PC-9 (cell line): ENCODE measurements around the gene SMARCA4. TPM values are rescaled to one million over a fixed set of nuclear protein-coding genes. Genes with fewer than 3 reads are reported as not detected.

ENCODE experiments used
- BruUV-seq: library from RNA; stranded (reverse); fragments of 400-500 nt; replicated peaks from 2 replicates; lab custom pipeline; 2021; lab: Mats Ljungman, UMichigan
- CTCF ChIA-PET: fragments of 300-600 bp; sonication (Branson Sonifier 250); formaldehyde crosslinking; loops from one replicate; lab custom pipeline; 2022; ENCODE audit warnings: antibody characterized with exemption; lab: Charles Lee
- POLR2A ChIA-PET: fragments of 300-600 bp; sonication (Branson Sonifier 250); formaldehyde crosslinking; loops from one replicate; lab custom pipeline; 2022; ENCODE audit warnings: antibody characterized with exemption; ENCODE audit not compliant: unreplicated experiment; lab: Charles Lee
- DNase-seq, 2 experiments: peaks; one replicate each; pipeline versions ENCODE4 v3.0.0 to v3.0.0-alpha.2; 2015 to 2022; ENCODE audit warnings: mixed read lengths in 1 of 2
- H2AFZ ChIP-seq: fragments of 200-600 bp; sonication (generic); 2 replicates; pipeline ENCODE4 v1.8.1; 2017; ENCODE audit warnings: antibody characterized with exemption
- H3F3A ChIP-seq: fragments of 200-600 bp; sonication (generic); 2 replicates; pipeline ENCODE4 v1.8.1; 2017; ENCODE audit warnings: antibody characterized with exemption, mild to moderate bottlenecking, low read depth; ENCODE audit not compliant: insufficient read depth
- H3K27ac ChIP-seq: fragments of 200-600 bp; sonication (generic); 2 replicates; pipeline ENCODE4 v1.6.1; 2016; ENCODE audit warnings: mixed run types
- H3K27me3 ChIP-seq: fragments of 200-600 bp; sonication (generic); 2 replicates; pipeline ENCODE4 v1.6.1; 2016; ENCODE audit warnings: low read depth, mixed run types; ENCODE audit not compliant: insufficient read depth
- H3K36me3 ChIP-seq: fragments of 200-600 bp; sonication (generic); 2 replicates; pipeline ENCODE4 v1.6.1; 2016; ENCODE audit warnings: low read depth, mixed run types
- H3K4me1 ChIP-seq: fragments of 200-600 bp; sonication (generic); replicated peaks from 2 replicates; pipeline ENCODE4 v1.6.1; 2016; ENCODE audit warnings: mixed run types; ENCODE audit not compliant: insufficient read depth
- H3K4me2 ChIP-seq: fragments of 200-600 bp; sonication (generic); 2 replicates; pipeline ENCODE4 v1.6.1; 2017; ENCODE audit warnings: mixed run types
- H3K4me3 ChIP-seq: fragments of 200-600 bp; sonication (generic); 2 replicates; pipeline ENCODE4 v1.6.1; 2016; ENCODE audit warnings: mixed run types
- H3K79me2 ChIP-seq: fragments of 200-600 bp; sonication (generic); 2 replicates; pipeline ENCODE4 v1.6.1; 2017; ENCODE audit warnings: low read depth, mixed run types
- H3K9me2 ChIP-seq: fragments of 200-600 bp; sonication (generic); 2 replicates; pipeline ENCODE4 v1.8.1; 2017; ENCODE audit warnings: mild to moderate bottlenecking; ENCODE audit not compliant: insufficient read depth
- H3K9me3 ChIP-seq: fragments of 200-600 bp; sonication (generic); 2 replicates; pipeline ENCODE4 v1.8.1; 2016; ENCODE audit warnings: low read depth; ENCODE audit not compliant: insufficient read depth
- H4K20me1 ChIP-seq: fragments of 200-600 bp; sonication (generic); 2 replicates; pipeline ENCODE4 v1.8.1; 2017; ENCODE audit not compliant: insufficient read depth
- CTCF ChIP-seq: fragments of 200-600 bp; sonication (generic); conservative IDR thresholded peaks from 2 replicates; pipeline ENCODE4 v1.6.1; 2017; ENCODE audit warnings: mixed run types, antibody characterized with exemption, mild to moderate bottlenecking, moderate library complexity
- EZH2 ChIP-seq: fragments of 200-600 bp; sonication (generic); IDR thresholded peaks from 2 replicates; pipeline ENCODE4 v1.8.0; 2017; ENCODE audit warnings: antibody characterized with exemption, low read depth
- intact Hi-C: fragments of 100-400 bp; cut with micrococcal nuclease; formaldehyde crosslinking; loops from one replicate; pipeline ENCODE4 v1.10.0; 2022; ENCODE audit not compliant: unreplicated experiment
- total RNA-seq: library from RNA; stranded (reverse); gene quantifications from 2 replicates; pipeline ENCODE4 v1.2.3, GENCODE V29; 2021

The SMARCA4 gene
- total RNA-seq, 1 experiment from 2014 or later, result 136 TPM

DNA sequence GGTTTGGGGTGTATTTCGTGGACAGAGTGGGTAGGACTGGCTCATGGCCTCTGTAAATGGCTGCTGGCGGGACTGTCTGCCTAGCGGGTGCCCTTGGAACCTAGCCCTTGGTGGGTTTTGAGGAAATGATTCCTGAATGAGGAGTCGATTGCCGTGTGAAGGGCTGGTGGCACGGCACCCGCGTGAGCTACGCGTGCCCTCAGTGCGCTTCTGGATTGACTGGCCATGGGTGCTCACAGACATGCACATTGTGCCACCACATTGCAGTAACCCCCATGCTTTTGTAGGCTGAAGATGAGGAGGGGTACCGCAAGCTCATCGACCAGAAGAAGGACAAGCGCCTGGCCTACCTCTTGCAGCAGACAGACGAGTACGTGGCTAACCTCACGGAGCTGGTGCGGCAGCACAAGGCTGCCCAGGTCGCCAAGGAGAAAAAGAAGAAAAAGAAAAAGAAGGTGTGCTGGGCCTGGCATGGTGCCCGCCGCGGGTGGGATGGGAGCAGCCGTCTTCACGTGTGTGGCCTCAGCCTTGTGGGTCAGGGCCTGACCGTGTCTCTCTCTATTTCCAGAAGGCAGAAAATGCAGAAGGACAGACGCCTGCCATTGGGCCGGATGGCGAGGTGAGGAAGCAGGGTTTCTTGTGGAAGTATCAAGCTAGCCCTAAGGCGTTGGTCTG is 35.2 kb downstream of the SMARCA4 start:
- Histone ChIP-seq H4K20me1 (peaks cover 3% of the 10 kb centered on the region), H2AFZ (no peak overlapping the region), H3K4me2 (no peak overlapping the region), H3K79me2 (no peaks in the 10 kb centered on the region), H3K9me3 (no peaks in the 10 kb centered on the region), H3F3A (peaks cover 15% of the 10 kb centered on the region; the same call in 1 of the 2 replicates), H3K36me3 (peaks cover 33% of the 10 kb centered on the region), H3K27me3 (no peaks in the 10 kb centered on the region), H3K4me3 (no peak overlapping the region), H3K27ac (no peak overlapping the region), H3K9me2 (no peaks in the 10 kb centered on the region), H3K4me1 (no peaks in the 10 kb centered on the region)
- BruUV-seq, result no TSS peak
- TF ChIP-seq CTCF (no peak), EZH2 (no peak)
- intact Hi-C loops, result no loop called here
- no peak for DNase-seq
- ChIA-PET CTCF (no interaction called here), POLR2A (no interaction called here)

DNA sequence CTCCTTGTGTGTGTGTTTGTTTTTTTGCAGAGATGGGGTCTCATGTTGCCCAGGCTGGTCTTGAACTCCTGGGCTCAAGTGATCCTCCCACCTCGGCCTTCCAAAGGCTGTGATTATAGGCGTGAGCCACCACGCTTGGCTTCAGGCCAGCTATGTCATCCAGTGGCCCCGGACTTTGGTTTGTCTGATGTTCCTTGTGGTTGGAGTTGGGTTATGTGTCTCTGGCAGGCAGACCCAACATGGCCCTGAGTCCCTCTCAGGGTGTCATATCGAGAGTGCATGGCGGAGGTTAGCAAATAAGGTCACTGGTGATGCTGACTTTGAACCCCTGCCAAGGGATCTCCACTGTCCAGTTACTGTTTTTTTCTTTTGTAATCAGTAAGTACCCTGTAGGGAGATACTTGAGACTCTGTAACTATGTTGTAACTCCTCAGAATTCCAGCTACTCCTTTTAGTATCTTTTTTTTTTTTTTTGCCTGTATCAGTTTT is 37.3 kb downstream of the SMARCA4 start:
- intact Hi-C loops, result no loop called here
- H3K36me3 ChIP-seq, result peaks cover 30% of the 10 kb centered on the region

DNA sequence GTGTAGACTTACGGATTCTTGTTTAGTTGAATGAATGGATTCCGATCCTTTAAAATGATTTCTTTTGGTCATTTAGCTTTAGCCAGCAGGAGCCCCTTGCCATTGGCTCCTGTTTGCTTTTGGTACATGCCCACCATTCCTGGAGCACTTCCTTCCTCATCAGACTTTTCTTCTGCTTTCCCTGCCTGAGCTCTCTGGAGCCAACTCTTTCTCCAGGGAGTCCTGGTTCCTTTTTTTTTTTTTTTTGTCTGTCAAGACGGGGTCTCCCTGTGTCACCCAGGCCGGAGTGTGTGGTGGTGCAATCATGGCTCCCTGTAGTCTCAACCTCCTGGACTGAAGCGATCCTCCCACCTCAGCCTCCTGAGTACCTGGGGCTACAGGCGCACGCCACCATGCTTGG is 37.8 kb downstream of the SMARCA4 start:
- no TSS peak for BruUV-seq
- Histone ChIP-seq H3F3A (peaks cover 13% of the 10 kb centered on the region; the same call in 1 of the 2 replicates), H3K27me3 (no peaks in the 10 kb centered on the region), H2AFZ (no peak overlapping the region), H4K20me1 (no peaks in the 10 kb centered on the region; the same call in 1 of the 2 replicates), H3K4me1 (no peaks in the 10 kb centered on the region), H3K36me3 (peaks cover 31% of the 10 kb centered on the region; the same call in 1 of the 2 replicates), H3K4me3 (no peak overlapping the region), H3K79me2 (no peaks in the 10 kb centered on the region), H3K9me2 (no peaks in the 10 kb centered on the region), H3K27ac (no peak overlapping the region), H3K4me2 (no peak overlapping the region), H3K9me3 (no peaks in the 10 kb centered on the region)
- intact Hi-C loops, result no loop called here
- no peak for DNase-seq
- CTCF ChIA-PET, result no interaction called here
- POLR2A ChIA-PET, result interaction anchor here (0.6 kb wide), 1 partner anchor 95 kb away, joined by 5 read pairs; no protein-coding TSS in a partner anchor
- TF ChIP-seq EZH2, result no peak
- no peak for TF ChIP-seq CTCF

More for the DNA sequence above, 37.3 kb downstream of the SMARCA4 start:
- H3K4me1 ChIP-seq, result no peaks in the 10 kb centered on the region
- no peak overlapping the region for H3K4me3 ChIP-seq
- CTCF ChIA-PET, result no interaction called here
- TF ChIP-seq EZH2 (no peak), CTCF (no peak)
- peaks cover 9% of the 10 kb centered on the region; the same call in 1 of the 2 replicates for H3F3A ChIP-seq
- no peak overlapping the region for H3K27ac ChIP-seq
- no peak for DNase-seq
- no peaks in the 10 kb centered on the region for H3K27me3 ChIP-seq
- H4K20me1 ChIP-seq, result no peaks in the 10 kb centered on the region; the same call in 1 of the 2 replicates
- H3K4me2 ChIP-seq, result no peak overlapping the region
- no TSS peak for BruUV-seq
- no peaks in the 10 kb centered on the region for H3K9me3 ChIP-seq
- H2AFZ ChIP-seq, result no peak overlapping the region
- no peaks in the 10 kb centered on the region for H3K9me2 ChIP-seq
- POLR2A ChIA-PET, result no interaction called here
- no peaks in the 10 kb centered on the region for H3K79me2 ChIP-seq
